NCI-H1694 (cell line): Measurements from ENCODE around the gene ASPN.
A peak's percentile ranks its signal among the peaks of the same experiment; 100 is the strongest.

Source experiments
- DNase-seq: peaks from one replicate; lab custom pipeline; 2025; lab: John Stamatoyannopoulos, UW

Gene ASPN

GRCh38 chr9:92468206-92468605 lies 14.1 kb downstream of the ASPN start:
- no peak for DNase-seq

- no peak for DNase-seq
Measured at GRCh38 chr9:92467511-92467910, 14.8 kb downstream of the ASPN start.

GRCh38 chr9:92467041-92467440 lies 15.3 kb downstream of the ASPN start:
- no peak for DNase-seq

GRCh38 chr9:92463984-92464383 lies 18.3 kb downstream of the ASPN start:
- no peak for DNase-seq

- DNase-seq, result no peak
Measured at GRCh38 chr9:92463387-92463786, 18.9 kb downstream of the ASPN start.

- DNase-seq, result no peak
Measured at GRCh38 chr9:92457576-92457975, 24.7 kb downstream of the ASPN start.

GRCh38 chr9:92455217-92455616 lies 27.1 kb downstream of the ASPN start:
- DNase-seq, result no peak

GRCh38 chr9:92446536-92446935 lies 35.8 kb downstream of the ASPN start:
- no peak for DNase-seq

- peak; percentile 55 for DNase-seq
Measured at GRCh38 chr9:92444841-92445240, 37.5 kb downstream of the ASPN start.

GRCh38 chr9:92440751-92441046 lies 41.6 kb downstream of the ASPN start:
- no peak for DNase-seq

GRCh38 chr9:92439921-92440750 lies 42.2 kb downstream of the ASPN start:
- no peak for DNase-seq

- no peak for DNase-seq
Measured at GRCh38 chr9:92438900-92439526, 43.3 kb downstream of the ASPN start.

GRCh38 chr9:92435263-92435662 lies 47.0 kb downstream of the ASPN start:
- DNase-seq, result no peak

GRCh38 chr9:92432972-92433548 lies 49.2 kb downstream of the ASPN start:
- no peak for DNase-seq

GRCh38 chr9:92432350-92432749 lies 50.0 kb downstream of the ASPN start:
- no peak for DNase-seq

- DNase-seq, result no peak
Measured at GRCh38 chr9:92429836-92430235, 52.5 kb downstream of the ASPN start.

GRCh38 chr9:92426501-92427145 lies 55.7 kb downstream of the ASPN start:
- peak; percentile 50 for DNase-seq

- DNase-seq, result no peak
Measured at GRCh38 chr9:92425474-92425873, 56.8 kb downstream of the ASPN start.

- no peak for DNase-seq
Measured at GRCh38 chr9:92424340-92424739, 58.0 kb downstream of the ASPN start, which contains the start of gene OMD. Gene OMD (minus strand): TSS chr9:92424471. CDS start chr9:92417558, 6,913 bp downstream.

- no peak for DNase-seq
Measured at GRCh38 chr9:92423612-92424011, 58.7 kb downstream of the ASPN start.

- DNase-seq, result no peak
Measured at GRCh38 chr9:92422611-92423338, 59.5 kb downstream of the ASPN start.

GRCh38 chr9:92414566-92414965 lies 67.7 kb downstream of the ASPN start:
- DNase-seq, result no peak
